Activated CD8-positive, alpha-beta memory T cell treated with anti-CD3 and anti-CD28 coated beads, Interleukin-2, amount 50 U/mL, for 1 hour (primary cell): Measurements from ENCODE around the gene YJU2.
"Not testable (repeated sequence)": the region's sequence is repeated elsewhere in the genome, so short reads cannot be mapped to it uniquely, and the experiment has no call there.

Source experiments
- DNase-seq: peaks from one replicate; pipeline ENCODE4 v3.0.0-alpha.2; 2020; ENCODE audit errors: extremely low read depth

The YJU2 gene

DNA sequence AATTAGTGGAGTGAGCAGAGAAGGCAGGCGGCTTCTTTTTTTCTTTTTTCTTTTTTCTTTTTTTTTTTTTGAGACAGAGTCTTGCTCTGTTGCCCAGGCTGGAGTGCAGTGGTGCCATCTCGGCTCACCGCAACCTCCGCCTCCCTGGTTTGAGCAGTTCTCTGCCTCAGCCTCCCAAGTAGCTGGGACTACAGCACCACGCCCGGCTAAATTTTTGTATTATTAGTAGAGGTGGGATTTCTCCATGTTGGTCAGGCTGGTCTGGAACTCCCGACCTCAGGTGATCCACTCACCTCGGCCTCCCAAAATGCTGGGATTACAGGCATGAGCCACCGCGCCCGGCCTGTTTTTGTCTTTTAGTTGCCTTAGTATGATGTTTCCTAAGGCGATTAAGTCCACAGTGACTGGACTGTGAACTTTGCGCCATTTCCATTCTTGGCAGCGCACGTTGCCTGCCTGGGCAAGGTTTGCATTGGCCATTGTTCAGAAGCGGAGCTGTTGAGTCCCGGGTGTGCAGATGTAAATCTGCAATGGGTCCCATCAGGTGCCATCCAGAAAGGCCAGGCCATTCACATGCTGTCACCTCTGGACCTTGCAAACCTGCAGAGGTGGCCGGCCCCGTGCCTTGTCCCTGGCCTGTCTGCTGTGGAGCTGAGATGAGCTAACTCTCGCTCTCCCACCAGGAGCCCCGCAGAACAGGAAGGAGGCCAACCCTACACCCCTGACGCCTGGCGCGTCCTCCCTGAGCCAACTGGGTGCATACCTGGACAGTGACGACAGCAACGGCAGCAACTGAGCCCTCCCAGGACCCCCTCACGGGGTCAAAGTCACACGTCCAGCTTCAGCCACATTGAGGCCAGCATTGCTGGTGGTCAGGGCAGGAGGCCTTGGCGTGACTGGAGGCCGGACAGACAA, 21.3 kb downstream of the YJU2 start:
- DNase-seq = no peak

DNA sequence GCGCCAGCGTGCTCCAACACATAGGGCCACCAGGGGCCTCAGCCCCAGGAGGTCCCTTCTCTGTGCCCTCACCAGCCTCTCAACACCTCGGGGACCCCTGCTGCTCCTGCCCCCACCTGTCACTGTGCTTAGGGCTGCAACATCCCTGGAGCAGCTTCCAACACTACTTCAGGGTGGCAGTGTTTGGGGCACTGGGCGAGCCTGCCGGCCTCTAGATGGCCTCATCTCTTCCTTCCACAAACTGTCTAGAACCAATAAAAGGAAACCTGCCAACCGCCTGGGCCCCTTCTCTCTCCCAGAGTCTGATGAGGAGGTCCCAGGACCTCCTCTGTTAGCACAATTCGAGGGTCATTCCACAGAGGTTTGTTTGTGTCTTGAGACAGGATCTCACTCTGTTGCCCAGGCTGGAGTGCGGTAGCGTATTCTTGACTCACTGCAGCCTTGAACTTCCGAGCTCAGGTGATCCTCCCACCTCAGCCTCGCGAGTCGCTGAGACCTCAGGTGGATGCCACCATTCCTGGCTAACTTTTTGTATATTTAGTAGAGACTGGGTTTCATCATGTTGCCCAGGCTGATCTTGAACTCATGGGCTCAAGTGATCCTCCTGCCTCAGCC, 22.0 kb downstream of the YJU2 start:
- DNase-seq = no peak

DNA sequence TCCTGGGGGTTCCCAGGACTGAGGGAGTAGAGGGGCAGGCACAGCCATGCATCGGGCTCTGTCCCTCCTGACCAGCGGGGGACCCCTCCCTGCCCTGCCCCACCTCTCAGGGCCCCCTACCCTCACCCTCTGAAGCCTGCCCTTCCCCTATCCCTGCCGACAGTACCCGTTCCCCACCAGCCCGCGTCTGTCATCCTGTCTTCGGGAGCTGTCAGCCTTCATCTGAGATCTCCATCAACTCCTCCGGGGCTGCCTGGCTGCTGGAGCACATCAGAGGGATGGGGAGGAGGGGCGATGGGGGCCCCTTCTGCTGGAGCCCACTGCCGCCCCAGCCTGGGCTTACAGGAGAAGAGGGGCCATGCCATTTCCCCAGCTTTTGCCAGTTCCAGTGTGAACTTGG, 26.0 kb downstream of the YJU2 start:
- DNase-seq = no peak

DNA sequence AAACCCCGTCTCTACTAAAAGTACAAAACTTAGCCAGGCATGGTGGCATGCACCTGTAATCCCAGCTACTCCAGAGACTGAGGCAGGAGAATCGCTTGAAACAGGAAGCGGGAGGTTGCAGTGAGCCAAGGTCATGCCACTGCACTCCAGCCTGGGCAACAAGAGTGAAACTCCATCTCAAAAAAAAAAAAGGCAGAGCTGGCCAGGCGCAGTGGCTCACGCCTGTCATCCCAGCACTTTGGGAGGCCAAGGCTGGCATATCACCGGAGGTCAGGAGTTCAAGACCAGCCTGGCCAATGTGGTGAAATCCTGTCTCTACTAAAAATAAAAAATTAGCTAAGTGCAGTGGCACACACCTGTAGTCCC, 27.4 kb downstream of the YJU2 start:
- DNase-seq = not testable (repeated sequence)

DNA sequence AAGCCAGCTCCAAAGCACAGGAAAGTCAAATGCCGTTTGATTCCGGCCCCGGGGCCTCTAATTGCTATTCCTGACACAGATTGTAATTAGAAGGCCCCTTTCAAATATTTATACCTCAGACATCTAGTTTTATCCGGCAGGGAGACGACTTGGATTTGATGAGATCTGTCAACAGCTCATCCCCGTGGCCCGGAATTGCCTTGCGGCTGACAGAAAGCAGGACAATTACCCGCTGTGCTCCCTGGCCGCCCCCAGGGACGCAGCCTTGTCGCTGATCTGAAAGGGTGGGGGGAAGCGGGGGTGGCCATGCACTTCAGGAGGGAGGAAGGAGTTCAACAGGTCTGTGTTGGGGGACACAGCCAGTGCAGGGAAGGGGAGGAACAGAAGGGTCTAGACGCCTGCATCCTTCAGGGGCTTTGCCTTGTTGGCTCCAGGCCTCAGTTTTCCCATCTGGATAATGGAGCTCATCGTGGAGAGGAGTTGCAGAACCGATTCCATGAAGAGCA, 30.4 kb downstream of the YJU2 start:
- DNase-seq = no peak

DNA sequence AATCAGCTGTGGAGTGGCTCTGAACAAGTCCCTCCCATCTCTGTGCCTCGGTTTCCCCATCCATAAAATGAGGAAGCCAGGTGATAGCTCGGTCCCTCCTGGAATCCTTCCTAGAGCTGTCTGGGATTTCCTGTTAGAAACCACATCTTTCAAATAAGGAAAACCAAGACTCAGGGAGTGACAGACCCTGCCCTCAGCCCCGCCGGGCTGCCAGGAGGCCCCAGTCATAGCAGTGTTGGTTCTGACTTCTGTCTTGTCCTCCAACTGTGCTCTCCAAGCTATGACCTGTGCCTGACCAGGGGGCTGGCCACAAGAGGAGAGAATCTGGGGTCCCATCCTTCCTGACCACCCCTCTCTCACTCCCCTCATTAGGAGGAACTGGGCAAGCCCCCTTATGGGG, 31.1 kb downstream of the YJU2 start:
- DNase-seq = no peak

DNA sequence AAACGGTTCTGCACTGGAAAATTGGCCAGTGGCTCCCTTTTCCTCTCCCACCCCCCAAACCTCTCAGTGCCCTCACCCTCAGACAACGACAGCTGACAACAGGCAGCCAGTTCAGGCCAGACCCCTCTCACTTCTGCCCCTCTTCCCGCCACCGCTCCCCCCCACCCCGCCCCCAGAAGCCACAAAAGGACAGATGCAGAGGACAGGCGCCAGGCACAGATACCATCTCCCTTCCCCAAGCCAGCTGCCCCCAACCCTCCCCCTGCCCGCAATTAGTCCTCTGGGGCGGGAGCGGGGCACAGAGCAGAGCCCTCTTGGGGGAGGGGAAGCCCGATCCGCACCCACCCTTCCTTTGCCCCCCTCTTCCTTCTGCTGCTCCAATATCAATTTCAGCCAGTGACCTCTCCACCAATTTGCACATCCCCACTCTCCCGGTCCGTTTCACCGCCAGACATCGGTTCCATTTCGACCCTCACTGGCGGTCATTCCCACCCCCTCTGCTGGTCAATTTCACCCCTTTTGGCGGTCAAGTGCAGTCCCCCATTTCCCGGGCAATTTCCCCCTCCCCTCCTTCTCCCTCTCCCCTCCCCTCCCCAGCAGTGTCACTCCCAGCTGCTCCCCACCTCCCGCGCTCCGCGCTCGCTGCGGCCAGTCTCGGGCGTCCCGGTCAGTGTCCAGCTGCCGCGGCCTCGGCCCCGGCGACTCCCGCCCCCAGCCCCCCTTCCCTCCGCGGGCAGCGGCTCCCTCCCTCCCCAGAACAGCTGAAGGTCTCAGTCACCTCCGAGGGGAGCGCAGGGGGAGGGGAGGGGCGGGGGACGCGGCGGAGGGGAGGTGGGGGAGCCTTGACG, 31.8 kb downstream of the YJU2 start, which contains the start of gene SHD:
Gene SHD (plus strand): TSS at position 848 of the 848 bp plus-strand sequence. CDS start 798 bp downstream, outside the sequence.
- DNase-seq = no peak

DNA sequence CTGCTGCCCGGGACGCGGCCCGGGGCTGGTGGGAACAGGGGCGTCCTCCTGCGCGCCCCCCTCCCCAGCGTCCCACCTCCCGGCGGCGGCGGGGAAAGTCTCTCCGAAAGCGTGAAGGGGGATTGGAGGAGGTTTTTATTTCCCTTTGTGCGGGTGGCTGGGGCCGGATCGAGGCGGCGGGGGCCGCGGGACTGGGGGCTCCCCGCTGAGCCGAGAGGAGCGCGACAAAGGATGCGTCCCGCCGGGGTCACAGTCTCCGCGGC, 32.3 kb downstream of the YJU2 start:
- DNase-seq = no peak

DNA sequence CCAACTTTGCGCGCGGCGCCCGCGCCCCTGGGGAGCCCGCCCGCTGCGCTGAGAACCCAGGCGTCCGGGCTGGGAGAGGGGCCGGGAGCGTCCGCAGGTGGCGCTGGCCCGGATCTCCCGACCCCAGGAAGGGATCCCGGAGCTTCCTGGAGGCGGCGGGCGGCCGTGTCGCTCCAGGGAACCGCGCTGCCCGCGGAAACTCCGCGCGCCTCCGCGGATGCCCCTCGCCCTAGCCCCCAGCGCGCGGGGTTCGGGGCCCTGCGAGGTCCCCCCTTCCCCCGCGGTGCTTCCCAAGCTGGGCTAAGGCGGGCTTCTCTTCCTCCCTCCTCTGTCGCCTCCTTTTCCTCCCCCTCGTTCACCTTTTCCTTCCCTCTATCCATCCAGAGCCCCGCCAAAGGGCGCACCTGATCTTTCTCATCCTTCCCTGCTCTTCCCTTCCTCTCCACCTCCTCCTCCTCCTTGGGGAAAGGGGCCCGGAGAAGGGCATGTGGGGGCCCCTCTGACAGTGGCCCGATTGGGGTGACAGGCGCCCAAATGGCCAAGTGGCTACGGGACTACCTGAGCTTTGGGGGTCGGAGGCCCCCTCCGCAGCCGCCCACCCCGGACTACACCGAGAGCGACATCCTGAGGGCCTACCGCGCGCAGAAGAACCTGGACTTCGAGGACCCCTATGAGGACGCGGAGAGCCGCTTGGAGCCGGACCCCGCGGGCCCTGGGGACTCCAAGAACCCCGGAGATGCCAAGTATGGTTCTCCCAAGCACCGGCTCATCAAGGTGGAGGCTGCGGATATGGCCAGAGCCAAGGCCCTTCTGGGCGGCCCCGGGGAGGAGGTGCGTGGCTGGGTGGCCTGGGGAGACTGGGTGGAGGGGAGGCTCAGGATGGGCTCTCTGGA, 32.9 kb downstream of the YJU2 start:
- no peak for DNase-seq

DNA sequence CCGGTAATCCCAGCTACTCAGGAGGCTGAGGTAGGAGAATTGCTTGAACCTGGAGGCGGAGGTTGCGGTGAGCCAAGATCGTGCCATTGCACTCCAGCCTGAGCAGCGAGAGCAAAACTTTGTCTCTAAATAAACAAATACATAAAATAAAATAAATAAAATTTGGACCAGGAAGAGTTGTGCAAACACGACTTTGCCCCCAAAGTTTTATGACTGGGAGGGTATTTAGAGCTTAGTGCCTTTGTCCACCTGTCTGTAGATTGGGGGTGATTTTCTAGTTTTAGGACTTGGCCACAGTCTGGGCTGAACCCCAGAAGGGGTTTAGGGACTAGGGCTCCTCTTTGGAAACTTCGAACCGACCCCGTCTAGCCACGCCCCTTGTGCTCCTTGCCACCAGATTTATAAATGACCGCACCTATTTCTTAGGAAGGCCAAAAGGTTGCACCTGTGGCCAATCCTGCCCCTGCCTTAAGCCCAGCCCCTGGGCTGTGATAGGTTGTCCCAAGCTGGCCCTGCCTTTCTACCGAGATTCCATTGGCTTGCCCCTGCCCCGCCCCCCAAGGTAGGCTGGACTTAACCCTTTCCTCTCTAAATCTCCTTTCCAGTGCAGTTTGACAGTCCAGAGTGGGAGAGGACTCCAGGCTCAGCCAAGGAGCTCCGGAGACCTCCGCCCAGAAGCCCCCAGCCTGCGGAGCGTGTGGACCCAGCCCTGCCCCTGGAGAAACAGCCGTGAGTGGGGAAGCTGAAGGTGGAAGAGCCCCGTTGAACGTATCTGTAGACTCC, 37.5 kb downstream of the YJU2 start:
- DNase-seq = no peak

DNA sequence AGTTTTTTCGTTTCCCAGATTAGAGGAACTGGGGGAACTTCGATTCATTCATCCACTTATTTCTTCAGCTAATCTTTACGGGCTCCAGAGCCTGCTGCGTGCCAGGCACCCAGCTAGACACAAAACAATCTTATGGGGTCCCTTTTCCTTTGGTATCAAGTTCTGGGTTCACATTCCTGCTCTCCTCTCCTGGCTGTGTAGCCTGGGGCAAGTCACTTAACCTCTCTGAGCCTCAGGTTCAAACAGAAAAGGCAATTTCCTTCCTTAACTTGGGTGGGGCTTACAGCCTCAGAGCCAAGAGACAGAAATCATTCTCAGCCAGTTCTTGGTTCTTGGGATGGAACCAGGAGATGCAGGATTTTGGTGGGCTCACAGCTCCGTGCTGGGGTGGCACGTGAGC, 38.1 kb downstream of the YJU2 start:
- DNase-seq = no peak

DNA sequence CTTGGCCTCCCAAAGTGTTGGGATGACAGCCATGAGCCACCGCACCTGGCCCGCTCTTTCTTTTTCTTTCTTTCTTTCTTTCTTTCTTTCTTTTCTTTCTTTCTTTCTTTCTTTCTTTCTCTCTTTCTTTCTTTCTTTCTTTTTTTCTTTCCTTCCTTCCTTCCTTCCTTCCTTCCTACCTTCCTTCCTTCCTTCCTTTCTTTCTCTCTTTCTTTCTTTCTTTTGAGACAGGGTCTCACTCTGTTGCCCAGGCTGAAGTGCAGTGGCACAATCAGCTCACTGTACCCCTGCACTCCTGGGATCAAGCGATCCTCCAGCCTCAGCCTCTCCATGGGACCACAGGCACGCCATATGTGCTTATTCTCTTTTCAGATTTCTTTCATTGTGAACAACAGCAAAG, 39.3 kb downstream of the YJU2 start:
- DNase-seq = not testable (repeated sequence)

DNA sequence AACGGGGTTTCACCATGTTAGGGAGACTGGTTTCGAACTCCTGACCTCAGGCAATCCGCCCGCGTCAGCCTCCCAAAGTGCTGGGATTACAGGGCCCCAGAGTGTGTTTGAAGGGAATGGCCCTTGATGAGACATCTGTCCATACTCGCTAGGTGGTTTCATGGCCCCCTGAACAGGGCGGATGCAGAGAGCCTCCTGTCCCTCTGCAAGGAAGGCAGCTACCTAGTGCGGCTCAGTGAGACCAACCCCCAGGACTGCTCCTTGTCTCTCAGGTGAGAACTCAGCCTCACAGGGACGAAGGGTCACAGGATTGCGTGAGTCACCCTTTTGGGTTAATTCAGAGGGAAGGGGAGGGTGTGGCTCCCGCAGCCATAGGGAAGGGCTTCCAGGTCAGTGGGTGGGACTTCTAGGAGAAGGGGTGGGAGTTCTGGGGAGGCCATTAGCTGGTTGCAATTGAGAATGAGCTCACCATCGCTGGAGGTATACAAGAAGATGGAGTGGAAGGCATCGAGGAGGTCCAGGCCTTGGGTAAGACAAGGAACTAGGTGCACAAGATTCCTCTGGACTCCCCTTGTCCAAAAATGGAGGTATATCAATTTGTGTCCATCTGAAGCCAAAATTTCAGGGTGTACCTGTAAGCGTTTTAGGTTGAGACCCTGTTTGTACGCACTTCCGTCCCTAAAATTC, 41.4 kb downstream of the YJU2 start:
- DNase-seq = no peak

DNA sequence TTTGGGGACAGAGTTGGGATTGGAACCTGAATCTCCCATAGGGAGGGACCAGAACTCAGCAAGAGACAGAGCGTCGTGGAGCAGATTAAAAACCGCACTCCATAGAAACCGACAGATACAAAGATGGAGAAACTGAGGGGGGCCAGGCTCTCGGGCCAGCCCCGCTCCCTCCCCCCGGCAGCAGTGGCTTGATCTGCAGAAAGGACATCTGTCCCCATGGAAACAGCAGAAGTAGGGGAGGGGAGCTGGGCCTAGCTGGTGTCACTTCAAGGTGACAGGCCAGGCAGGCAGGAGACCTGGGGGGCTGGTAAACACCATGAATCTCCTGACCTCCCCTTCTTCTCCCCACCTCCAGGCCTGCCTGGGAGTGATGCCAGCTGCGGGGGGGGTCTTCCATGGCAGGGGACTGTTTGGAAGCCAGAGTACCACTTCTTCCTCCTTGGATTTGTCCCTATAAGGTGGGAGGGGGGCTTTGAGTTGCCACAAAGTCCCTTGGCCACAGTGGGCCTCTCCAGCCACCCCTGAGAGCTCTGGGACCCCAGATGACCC, 44.4 kb downstream of the YJU2 start:
- DNase-seq = no peak

DNA sequence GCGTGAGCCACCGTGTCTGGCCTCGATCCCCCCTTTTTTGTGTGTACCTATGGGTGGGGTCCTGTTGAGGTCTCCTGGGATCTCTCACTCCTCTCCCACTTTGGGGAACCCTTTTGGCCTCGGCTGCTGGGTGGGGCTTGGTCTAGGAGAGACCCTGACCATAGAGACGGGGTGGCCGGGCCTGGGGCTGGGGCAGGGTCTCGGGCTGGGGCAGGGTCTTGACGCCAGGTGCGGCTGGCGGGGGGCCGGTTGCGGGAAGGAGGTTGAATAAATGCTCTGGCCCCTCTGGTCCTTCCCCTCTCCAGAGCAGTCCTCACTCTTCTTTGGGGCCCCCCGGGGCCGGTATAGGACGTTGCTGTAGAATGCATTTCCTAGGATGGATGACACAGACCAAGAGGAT, 45.6 kb downstream of the YJU2 start:
- DNase-seq = no peak

DNA sequence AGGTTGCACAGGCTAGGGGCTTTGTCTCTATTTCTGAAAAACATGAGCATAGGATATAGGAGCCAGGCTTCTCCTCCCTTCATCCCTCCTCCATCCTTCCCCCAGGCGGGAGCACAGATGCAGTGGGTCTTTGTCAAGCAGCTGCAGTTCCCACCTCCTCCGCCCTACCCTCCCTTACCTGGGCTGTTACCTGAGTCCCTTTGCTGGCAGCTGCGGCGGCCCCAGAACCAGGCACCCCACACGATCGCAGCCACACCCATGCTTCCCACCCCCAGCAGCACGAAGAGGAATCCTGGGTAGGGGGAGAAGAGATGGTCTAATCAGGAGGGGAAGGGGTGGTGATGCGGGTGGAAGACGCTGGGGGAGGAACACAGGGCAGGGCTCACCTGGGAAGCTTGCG, 47.5 kb downstream of the YJU2 start:
- no peak for DNase-seq

DNA sequence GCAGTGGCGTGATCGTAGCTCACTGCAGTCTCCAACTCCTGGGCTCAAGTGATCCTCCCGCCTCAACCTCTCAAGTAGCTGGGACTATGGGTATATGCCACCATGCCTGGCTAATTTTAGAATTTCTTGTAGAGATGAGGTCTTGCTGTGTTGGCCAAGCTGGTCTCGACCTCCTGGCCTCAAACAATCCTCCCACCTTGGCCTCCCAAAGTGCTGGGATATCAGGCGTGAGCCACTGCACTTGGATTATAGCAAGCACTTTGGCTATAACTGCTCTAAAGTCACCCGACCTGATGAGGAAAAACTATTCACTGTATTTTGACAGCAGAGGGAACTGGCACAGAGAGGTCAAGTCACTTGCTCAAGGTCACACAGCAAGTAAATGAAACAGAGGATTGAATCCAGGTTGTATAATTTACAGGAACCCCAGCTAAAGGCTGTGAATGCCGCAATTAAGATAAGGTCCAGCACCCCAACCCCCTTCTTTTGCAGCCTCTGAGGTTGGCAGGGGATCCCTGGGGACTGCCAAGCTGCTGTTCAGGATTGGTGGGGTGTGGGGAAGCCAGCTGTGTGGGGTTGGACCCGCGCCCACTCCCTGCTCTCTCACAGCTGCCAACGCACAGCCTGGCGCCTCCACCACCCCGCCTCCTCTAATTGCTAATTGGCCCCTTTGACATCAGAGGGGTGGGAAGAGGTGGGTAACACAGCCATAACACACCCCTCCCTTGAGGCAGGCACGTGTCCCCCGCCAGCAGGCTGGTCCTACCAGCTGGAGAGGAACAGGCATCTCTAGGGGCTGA, 49.3 kb downstream of the YJU2 start:
- no peak for DNase-seq

DNA sequence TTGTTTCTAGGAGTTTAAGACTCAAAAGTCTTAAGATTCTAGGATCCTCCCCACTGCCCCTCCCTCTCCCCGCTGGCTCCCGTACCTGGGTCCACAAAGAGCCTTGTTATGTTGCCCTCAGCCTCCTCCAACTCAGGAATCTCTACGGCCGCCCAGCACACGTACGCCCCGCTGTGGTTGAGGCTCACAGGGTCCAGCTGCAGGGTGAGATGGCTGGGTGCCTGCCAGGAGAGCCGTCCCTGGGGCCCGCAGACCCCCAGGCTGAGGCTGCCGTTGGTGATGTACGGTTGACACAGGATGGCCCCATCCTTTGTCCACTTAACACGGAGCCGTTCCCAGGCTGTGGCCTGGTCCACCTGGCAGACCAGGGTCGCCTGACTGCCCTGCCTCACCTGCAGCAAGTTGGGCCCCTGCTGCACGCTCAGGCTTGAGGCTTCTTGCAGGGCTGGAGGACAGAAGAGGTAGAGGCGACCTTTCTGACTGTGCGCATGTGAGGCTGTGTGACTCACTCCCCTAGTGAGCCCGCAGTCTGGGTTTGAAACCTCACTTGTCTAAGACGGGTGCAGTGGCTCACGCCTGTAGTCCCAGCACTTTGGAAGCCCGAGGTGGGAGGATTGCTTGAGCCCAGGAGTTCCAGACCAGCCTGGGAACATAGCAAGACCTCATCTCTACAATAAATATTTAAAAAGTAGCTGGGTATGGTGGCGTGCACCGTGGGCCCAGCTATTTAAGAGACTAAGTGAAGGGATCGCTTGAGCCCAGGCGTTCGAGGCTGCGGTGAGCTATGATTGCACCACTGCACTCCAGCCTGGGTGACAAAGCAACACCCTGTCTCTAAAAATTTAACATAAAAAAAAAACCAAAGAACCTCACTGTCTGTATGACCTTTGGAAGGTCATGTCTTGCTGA, 51.3 kb downstream of the YJU2 start:
- no peak for DNase-seq
